NCI-H748 (cell line): ENCODE measurements around the gene AOX1.
"Not testable (repeated sequence)": the region's sequence is repeated elsewhere in the genome, so short reads cannot be mapped to it uniquely, and the experiment has no call there.

ENCODE experiments used
- DNase-seq: peaks from one replicate; lab custom pipeline; 2025; ENCODE audit not compliant: unreplicated experiment; lab: John Stamatoyannopoulos, UW

The AOX1 gene

GRCh38 chr2:200664770-200665494 lies 79.1 kb downstream of the AOX1 start:
- DNase-seq = no peak

- DNase-seq = no peak
These were observed 80.0 kb downstream of the AOX1 start for GRCh38 chr2:200665626-200666453.

GRCh38 chr2:200667413-200667812 lies 81.6 kb downstream of the AOX1 start:
- DNase-seq = no peak

- DNase-seq = no peak
These were observed 82.7 kb downstream of the AOX1 start for GRCh38 chr2:200668478-200668877.

GRCh38 chr2:200669308-200669707 lies 83.5 kb downstream of the AOX1 start:
- DNase-seq = no peak

- DNase-seq = no peak
These were observed 84.5 kb downstream of the AOX1 start for GRCh38 chr2:200670313-200670712.

GRCh38 chr2:200670751-200671150 lies 84.9 kb downstream of the AOX1 start:
- no peak for DNase-seq

GRCh38 chr2:200673191-200673590 lies 87.4 kb downstream of the AOX1 start:
- DNase-seq = no peak

GRCh38 chr2:200674837-200675236 lies 89.0 kb downstream of the AOX1 start:
- DNase-seq = no peak

GRCh38 chr2:200677171-200677570 lies 91.4 kb downstream of the AOX1 start:
- DNase-seq = no peak

GRCh38 chr2:200677721-200678532 lies 92.1 kb downstream of the AOX1 start:
- no peak for DNase-seq

GRCh38 chr2:200679127-200679526 lies 93.3 kb downstream of the AOX1 start:
- DNase-seq = no peak

- no peak for DNase-seq
These were observed 93.7 kb downstream of the AOX1 start for GRCh38 chr2:200679535-200679934.

GRCh38 chr2:200681697-200682096 lies 95.9 kb downstream of the AOX1 start:
- DNase-seq = no peak

GRCh38 chr2:200682407-200682806 lies 96.6 kb downstream of the AOX1 start:
- DNase-seq = not testable (repeated sequence)

GRCh38 chr2:200687922-200688920 lies 102.4 kb downstream of the AOX1 start:
- no peak for DNase-seq

- DNase-seq = no peak
These were observed 103.3 kb downstream of the AOX1 start for GRCh38 chr2:200689115-200689514.

GRCh38 chr2:200693836-200694470 lies 108.1 kb downstream of the AOX1 start:
- no peak for DNase-seq

GRCh38 chr2:200695191-200695590 lies 109.4 kb downstream of the AOX1 start:
- no peak for DNase-seq

GRCh38 chr2:200695601-200696000 lies 109.8 kb downstream of the AOX1 start:
- no peak for DNase-seq
